OCI-M2 (cell line): ENCODE results near the gene ATRN.

Experiments used
- DNase-seq: peaks from one replicate; lab custom pipeline; 2025; ENCODE audit not compliant: unreplicated experiment; lab: John Stamatoyannopoulos, UW

ATRN gene

DNA sequence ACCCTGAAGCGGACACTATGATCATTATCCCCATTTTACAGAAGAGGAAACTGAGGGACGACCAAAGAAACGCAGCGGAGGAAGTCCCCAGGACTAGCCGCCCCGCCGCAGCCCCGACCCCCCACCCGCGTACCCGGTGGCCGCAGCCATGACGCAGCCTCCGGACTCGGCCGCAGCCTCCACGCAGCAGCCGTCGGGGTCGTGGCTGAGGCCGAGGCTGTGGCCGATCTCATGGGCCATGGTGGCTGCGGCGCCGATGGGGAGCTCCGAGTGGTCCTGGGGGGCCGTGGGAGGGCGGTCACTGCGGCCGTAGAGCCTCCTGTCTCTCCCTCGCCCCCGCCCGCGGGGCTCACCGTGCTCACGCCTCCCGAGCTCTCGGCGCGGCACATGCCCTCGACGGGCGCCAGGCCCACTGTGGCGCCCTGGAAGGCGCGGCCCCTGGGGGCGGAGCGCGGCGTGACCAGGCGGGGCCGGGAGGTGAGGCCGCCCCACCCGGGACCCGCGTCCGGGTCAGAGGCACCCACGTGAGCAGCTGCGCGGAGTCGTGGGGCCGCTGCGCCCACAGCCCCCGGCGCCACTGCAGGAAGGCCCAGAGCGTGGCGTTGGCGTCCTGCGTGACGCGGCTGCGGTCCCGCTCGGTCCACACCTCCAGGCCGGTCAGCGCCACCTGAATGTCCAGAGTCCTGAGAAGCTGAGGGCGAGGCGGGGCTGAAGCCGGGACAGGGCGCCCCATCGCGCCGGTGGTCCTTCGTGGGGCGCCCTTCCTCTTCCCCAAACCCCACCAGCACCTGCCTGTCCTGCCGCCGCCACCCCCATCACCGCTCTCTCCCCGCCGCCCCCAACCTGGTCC lies 202.6 kb downstream of the ATRN start:
- DNase-seq, result no peak

DNA sequence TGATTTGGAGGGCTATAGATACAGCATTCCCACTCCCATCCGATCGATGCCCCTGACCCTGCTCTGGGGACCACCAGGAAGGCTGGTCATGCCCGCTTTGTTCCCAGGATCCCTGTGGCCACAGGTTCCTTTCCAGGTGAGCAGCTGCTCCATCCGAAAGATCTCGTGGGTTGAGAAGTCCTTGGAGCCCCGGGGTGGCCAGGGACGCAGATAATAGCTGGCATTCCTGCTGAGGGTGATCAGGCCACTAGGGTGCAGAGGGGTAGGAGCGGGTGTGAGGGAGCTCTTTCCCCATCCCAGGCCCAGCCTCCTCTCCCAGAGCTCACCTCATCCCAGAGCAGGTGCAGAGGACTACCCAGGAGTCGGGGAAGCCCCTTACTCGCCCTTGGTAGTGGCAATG lies 203.6 kb downstream of the ATRN start:
- no peak for DNase-seq

GRCh38 chr20:3674995-3675900 lies 204.4 kb downstream of the ATRN start:
- no peak for DNase-seq

- DNase-seq, result no peak
Measured at GRCh38 chr20:3677733-3678132, 206.9 kb downstream of the ATRN start.

DNA sequence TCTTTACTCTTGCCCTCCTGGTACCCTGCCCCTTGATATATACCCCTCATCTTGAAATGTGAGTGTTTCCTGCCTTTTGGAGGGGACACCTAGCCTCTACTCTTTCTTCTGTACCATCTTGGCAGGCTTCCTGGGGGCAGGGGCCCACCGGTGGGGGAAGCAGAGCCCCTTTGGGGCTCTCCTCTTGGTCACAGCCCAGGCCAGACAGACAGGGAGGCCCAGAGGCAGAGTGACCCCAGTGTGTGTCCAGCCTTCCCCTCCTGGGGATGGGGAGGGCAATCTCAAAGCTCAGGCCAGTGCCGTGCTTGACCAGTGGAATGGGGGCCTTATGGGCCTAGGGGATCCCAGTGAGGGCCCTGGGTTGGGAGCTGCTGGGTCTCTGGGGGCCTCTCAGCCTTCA lies 207.4 kb downstream of the ATRN start:
- no peak for DNase-seq

GRCh38 chr20:3678856-3679720 lies 208.3 kb downstream of the ATRN start:
- no peak for DNase-seq

- DNase-seq, result no peak
Measured at GRCh38 chr20:3679749-3680700, 209.2 kb downstream of the ATRN start.

- no peak for DNase-seq
Measured at GRCh38 chr20:3680701-3681351, 210.0 kb downstream of the ATRN start.

DNA sequence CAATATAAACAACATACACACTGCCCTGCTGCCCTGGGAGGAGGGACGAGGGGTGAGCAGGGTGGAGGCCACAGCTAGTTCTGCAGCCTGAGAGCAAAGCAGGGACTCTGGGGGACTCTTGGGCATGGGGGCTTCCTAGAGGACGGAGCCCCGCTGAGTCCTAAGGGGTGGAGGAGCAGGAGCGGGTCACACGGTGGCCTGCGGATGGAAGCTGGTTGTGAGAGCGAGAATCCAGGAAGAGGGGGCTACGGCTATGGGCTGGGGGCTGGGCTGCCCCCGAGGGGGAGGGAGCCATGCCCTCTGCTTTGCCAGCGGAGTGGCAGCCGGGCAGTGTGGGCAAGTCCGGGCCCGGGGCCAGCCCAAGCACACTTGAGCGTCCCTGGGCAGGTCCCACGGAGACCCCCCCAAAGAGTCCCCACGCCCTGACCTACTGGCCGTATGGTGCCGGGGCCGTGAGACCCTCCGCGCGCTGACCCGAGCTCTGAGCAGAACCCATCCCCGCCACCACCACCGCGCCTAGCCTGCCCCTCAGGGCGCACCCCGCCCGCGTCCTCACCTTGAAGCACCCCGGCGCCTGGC lies 210.6 kb downstream of the ATRN start:
- no peak for DNase-seq

- DNase-seq, result no peak
Measured at GRCh38 chr20:3681931-3682781, 211.3 kb downstream of the ATRN start, which contains the start of gene ADAM33. Gene ADAM33, minus strand, starts transcription at chr20:3682010. Its CDS starts 6 bp downstream, at chr20:3682004.

DNA sequence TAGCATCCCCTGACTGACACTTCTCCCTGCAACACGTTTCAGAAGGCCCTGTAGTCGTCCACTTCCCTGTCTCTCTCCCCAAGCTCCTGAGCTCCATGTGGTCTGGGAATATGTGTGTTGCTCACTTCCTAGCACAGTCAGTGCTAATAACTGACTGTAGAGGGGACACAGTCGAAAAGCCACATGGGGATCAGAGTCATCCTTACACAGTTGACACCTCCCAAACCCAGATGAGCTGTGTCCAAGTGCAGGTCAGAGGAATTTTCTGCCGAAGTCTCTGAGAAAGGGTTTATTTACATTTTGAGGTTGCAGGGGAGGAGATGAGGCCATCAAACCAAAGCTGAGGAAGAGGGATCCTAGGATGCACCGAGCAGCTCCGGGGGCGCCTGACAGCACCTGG lies 214.5 kb downstream of the ATRN start:
- DNase-seq, result no peak

GRCh38 chr20:3686421-3686820 lies 215.6 kb downstream of the ATRN start:
- DNase-seq, result no peak

DNA sequence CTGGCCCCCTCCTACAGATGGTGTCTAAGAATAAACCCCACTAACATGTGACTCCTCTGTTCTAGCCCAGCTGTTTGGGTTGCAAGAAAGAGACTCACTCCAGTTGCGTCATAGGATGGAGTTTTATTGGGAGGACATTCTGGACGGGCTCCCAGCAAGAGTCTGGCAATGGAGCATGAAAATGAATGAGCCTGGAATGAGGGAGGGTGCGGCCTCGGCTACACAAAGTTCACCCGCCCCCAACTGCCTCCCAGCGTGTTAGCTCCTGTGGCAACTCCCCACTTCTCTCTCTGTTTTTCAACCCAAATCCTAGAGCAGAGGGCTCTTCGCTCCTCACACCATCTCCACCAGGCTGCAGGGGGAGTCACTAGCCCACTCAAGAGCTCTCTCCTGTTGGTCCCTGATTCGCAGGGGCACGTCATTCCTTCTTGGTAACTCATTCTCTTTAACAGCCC lies 216.1 kb downstream of the ATRN start:
- DNase-seq, result no peak

DNA sequence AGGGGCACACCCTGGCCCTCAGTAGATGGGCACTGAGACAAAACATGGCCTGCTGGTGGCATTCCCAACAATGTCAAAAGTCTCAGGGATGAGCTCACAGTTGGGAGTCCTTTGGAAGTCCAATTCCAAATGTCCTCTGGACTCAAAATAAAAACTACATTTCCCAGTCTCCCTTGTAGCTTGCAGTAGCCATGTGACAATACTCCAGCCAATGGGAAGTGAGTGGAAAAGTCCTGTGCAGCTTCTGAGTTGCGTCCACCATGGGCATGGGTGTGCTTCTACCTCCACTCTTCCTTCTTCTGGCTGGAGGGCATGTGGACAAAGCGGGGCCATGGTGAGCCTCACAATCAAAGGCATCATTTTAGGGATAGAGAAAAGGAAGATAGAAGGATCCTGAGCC lies 216.8 kb downstream of the ATRN start:
- no peak for DNase-seq

DNA sequence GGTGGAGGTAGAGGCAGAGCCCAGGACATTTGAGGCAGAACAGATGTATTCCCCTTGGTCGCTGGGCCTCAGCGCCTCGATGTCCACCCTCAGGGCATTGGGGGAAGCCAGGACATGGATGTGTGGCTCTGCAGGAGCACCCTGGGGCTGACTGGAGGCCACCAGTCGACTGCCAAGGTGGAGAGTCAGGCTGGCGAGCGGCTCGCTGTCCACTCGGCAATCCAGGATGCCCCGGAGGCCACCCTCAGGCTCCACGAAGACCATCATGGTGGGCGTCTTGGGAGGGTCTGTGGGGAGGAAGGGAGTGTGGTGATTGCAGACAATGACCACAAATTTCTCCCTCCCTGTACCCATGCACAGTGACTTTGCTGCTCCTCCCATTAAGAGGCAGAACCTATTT lies 219.2 kb downstream of the ATRN start:
- DNase-seq, result no peak

GRCh38 chr20:3690413-3690812 lies 219.6 kb downstream of the ATRN start:
- no peak for DNase-seq

GRCh38 chr20:3691306-3691705 lies 220.5 kb downstream of the ATRN start:
- DNase-seq, result no peak

GRCh38 chr20:3691897-3692296 lies 221.1 kb downstream of the ATRN start:
- DNase-seq, result no peak
